Esophagus squamous epithelium (tissue), 4 donors: Measurements from ENCODE around the gene NRARP.
A peak's percentile ranks its signal among the peaks of the same experiment; 100 is the strongest.

Source experiments
- POLR2A ChIP-seq, 4 donors: fragments of 450-650 bp; IDR thresholded peaks; one replicate each; pipeline ENCODE4 v1.6.1; 2017; ENCODE audit warnings: antibody characterized with exemption in 4 of 4, mild to moderate bottlenecking in 4 of 4, moderate library complexity in 3 of 4
- TF ChIP-seq, protein P1 (sequence below), 6 experiments: fragments of 450-650 bp in 4 of 6; fragments of 200-600 bp in 2 of 6; sonication (generic) in 2 of 6; IDR thresholded peaks; one replicate each; pipeline ENCODE4 v1.5.1; 2016 to 2019; ENCODE audit warnings: antibody characterized with exemption in 6 of 6, mild to moderate bottlenecking in 4 of 6, moderate library complexity in 4 of 6

DNA sequence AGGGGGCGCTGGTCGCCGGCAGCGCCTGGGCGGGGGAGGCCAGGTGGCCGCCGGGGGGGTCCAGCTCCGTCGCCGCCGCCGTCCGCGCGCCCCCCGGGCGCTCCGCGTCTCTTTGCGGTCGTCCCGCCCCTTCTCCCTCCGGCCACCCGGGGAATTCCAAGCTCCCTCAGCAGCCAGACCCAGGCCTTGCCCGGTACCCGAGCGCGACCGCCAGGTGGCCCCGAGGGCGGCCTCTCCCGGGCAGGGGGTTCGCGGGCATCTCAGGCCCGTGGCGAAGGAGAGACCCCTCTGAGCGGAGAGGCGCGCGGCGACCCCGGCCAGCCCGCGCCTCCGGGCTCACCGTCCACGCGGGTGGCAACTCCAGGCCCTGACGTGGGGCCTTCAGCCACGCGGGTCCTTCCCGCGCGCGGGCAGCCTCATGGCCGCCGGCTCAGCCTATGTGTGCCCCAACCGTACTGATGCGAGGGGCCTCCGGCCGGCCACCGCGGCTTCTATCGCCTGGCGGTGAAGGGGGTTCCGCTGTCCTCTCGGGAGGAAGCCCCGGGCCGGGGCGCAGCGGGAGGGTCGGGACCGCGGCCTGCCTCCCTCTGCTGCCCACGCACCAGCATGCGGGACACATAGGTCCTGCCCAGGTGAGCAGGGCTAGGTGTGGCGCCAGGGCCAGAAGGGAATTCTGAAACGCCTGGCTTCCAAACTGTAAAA is 529 bp upstream of the NRARP start:
- TF ChIP-seq, protein P1, sequence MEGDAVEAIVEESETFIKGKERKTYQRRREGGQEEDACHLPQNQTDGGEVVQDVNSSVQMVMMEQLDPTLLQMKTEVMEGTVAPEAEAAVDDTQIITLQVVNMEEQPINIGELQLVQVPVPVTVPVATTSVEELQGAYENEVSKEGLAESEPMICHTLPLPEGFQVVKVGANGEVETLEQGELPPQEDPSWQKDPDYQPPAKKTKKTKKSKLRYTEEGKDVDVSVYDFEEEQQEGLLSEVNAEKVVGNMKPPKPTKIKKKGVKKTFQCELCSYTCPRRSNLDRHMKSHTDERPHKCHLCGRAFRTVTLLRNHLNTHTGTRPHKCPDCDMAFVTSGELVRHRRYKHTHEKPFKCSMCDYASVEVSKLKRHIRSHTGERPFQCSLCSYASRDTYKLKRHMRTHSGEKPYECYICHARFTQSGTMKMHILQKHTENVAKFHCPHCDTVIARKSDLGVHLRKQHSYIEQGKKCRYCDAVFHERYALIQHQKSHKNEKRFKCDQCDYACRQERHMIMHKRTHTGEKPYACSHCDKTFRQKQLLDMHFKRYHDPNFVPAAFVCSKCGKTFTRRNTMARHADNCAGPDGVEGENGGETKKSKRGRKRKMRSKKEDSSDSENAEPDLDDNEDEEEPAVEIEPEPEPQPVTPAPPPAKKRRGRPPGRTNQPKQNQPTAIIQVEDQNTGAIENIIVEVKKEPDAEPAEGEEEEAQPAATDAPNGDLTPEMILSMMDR (IDR thresholded peaks at IDR 0.05) = peak in 5 of 6 experiments; percentile 15 to 71 (median 53)
- TF ChIP-seq POLR2A (IDR thresholded peaks at IDR 0.05) = no peak
